ENCODE results near the gene RAB40C.
"Not testable (repeated sequence)": the region's sequence is repeated elsewhere in the genome, so short reads cannot be mapped to it uniquely, and the experiment has no call there.

The RAB40C gene

DNA sequence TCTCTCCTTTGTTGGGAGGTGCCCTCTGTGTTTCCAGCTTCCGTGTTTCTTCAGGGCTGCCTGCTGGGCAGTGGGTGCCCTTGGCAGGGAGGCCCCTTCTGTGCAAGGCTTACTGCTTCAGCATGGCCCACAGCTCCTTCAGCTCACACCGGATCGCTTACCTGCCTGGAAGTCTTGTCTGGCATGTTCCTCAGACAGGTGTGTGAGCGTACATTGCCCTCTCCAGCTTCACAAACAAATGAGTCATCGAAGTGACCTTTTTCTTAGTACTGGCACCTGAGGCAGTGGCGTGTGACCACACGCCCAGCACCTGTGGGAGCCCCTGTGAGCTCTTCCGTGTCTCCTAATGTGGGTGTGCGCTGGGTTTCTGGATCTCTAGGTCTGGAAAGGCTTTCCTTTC lies 3.5 kb downstream of the RAB40C start:
- TF ChIP-seq, protein P1, sequence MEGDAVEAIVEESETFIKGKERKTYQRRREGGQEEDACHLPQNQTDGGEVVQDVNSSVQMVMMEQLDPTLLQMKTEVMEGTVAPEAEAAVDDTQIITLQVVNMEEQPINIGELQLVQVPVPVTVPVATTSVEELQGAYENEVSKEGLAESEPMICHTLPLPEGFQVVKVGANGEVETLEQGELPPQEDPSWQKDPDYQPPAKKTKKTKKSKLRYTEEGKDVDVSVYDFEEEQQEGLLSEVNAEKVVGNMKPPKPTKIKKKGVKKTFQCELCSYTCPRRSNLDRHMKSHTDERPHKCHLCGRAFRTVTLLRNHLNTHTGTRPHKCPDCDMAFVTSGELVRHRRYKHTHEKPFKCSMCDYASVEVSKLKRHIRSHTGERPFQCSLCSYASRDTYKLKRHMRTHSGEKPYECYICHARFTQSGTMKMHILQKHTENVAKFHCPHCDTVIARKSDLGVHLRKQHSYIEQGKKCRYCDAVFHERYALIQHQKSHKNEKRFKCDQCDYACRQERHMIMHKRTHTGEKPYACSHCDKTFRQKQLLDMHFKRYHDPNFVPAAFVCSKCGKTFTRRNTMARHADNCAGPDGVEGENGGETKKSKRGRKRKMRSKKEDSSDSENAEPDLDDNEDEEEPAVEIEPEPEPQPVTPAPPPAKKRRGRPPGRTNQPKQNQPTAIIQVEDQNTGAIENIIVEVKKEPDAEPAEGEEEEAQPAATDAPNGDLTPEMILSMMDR (IDR thresholded peaks at IDR 0.05; ENCODE audit: borderline replicate concordance, insufficient read depth, low read depth, low read length) = no peak
- no peak overlapping the region for H3K4me3 ChIP-seq (ENCODE audit: low read depth, low read length)

DNA sequence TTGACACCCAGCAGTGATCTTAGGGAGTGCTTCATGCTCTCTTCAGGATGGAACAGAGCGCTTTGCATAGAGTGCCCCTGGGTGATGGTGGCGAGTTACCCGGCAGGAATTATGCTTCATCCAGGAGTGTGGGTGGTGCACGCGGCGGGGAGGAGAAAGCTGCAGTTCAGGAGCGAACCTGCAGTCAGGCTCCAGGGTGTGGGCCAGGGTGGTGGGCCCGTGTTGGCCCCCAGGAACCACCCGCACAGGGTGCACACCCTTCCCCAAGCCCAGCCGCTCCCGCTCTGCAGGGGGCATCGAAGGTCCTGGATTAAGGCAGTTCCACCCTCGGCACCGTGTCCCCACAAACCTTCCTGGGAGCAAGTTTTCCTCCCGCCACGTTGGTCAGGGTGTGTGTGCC lies 3.9 kb downstream of the RAB40C start:
- TF ChIP-seq, protein P1 (IDR thresholded peaks at IDR 0.05; ENCODE audit: borderline replicate concordance, insufficient read depth, low read depth, low read length) = no peak
- no peak overlapping the region for H3K4me3 ChIP-seq (ENCODE audit: low read depth, low read length)

DNA sequence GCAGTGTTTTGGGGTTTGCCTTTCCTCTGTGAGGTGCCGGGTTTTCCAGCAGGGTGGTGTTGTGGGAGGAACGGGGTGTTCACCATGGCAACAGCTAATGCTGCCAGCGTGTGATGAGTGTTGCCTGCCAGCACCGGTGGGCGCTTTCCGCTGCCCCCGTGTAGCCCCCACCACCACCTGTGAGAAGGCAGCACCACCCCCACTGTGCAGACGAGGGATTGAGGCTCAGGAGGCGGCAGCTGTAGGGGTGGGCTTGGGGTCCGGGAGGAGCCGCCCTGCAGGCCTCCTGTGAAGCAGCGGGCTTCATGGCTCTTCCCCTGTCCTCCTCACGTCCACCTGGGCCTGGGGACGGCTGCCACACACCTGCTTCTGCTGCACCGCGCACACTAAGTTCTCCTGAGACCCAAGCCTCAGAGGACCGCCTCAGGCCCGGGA lies 5.2 kb downstream of the RAB40C start:
- TF ChIP-seq, protein P1 (IDR thresholded peaks at IDR 0.05; ENCODE audit: borderline replicate concordance, insufficient read depth, low read depth, low read length) = no peak
- H3K4me3 ChIP-seq (ENCODE audit: low read depth, low read length) = no peak overlapping the region

DNA sequence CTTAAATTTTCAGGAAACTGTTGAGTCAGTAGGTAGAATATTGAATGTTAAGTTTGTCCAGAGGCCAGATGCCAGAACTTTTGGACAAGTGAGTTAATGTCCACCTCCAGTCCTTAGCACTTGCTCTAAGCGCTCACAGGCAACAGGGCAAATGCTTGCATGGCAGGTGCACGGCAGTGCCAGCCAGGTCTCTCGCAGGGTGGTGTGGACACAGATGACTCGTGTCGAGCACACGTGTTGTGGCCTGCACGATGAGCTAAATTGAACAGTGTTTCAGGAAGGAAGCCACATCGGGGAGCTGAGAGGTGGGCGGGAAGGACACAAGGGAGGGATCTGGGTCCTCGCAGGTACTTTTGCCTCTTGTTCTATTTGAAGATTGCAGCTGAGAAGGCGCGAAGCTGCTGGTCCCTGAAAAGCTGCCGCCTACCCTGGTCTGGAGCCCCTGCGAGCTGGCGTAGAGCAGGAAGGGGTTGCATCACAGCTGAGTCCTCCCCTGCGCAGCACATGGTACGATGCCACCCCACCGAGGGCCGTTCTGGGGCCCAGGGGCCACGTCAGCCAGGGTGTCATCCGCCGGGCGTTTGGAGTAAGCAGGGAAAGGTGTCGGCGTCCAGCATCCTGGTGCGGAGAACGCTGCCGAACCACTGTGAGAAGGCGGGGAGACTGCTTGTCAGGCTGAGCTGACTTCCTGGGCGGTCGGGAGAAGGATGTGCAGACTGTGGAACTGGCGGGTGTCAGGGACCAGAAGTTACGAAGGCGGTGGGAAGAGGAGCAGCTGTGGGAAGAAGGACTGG lies 6.3 kb downstream of the RAB40C start:
- no peak overlapping the region for H3K4me3 ChIP-seq (ENCODE audit: low read depth, low read length)
- TF ChIP-seq, protein P1 (IDR thresholded peaks at IDR 0.05; ENCODE audit: borderline replicate concordance, insufficient read depth, low read depth, low read length) = no peak

DNA sequence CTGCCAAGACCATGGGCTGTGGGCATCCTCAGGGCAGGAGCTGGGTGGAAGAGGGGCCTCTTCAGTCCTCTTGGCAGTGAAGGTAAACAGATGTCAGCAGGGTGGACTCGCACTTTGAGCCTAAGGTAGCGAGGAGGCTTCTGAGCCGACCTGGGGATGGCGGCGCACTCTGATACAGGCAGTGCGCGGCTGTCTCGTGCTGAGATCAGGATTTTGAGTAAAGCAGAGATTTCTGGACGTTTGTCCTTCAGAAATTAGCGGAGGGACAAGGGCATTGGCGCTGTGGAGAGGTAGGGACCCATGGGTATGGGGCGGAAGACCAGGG lies 6.8 kb downstream of the RAB40C start:
- TF ChIP-seq, protein P1 (IDR thresholded peaks at IDR 0.05; ENCODE audit: borderline replicate concordance, insufficient read depth, low read depth, low read length) = no peak

DNA sequence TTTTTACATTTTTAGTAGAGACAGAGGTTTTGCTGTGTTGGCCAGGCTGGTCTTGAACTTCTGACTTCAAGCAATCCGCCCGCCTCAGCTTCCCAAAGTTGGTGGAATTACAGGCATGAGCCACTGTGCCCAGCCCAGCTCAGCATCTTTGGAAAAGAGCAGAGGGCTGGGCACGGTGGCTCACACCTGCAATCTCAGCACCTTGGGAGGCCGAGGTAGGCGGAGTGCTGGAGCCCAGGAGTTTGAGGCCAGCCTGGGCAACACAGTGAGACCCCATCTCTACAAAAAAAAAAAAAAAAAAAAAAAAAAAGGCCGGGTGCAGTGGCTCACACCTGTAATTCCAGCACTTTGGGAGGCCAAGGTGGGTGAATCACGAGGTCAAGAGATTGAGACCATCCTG lies 7.8 kb downstream of the RAB40C start:
- H3K4me3 ChIP-seq (ENCODE audit: low read depth, low read length) = not testable (repeated sequence)

More for the DNA sequence above, 6.8 kb downstream of the RAB40C start:
- no peak overlapping the region for H3K4me3 ChIP-seq (ENCODE audit: low read depth, low read length)

DNA sequence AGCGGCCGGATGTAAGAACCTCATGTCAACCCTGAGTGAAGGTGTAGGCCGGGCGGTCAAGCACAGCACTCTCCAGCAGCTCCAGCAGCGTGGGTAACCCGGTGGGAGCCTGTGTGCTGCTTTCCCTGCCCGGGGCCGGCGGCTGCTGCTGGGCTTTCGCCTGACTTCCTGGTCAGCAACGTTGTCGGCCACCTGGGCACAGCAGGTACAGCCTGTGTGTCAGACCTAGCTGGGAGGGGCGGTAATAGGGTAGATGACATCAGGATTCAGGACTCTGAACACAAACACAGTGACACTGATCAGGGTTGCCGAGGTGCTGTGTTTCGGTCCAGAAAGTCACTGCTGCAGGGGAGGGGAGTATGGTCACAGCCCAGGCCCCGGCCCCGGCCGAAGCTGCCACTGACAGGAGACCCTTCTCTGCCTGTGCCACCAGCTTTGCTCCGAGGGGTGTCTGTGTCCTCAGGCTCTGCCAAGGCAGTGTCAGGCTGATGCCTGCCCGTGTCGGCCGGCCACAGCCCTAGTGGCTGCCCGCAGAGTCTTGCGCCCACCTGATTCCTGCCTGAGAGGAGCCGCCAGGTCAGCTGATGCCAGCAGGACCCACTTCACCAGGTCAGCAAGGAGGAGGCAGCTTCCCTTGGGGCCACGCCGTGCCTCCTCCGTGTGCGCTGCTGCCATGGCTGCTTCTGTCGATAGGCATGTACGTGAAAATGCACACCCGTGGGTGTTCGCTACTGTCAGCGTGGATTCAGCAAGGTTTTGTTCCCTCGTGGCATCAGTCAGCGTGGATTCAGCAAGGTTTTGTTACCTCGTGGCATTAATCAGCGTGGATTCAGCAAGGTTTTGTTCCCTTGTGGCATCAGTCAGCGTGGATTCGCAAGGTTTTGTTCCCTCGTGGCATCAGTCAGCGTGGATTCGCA lies 9.2 kb downstream of the RAB40C start:
- H3K4me3 ChIP-seq (ENCODE audit: low read depth, low read length) = no peak overlapping the region
- TF ChIP-seq, protein P1 (IDR thresholded peaks at IDR 0.05; ENCODE audit: borderline replicate concordance, insufficient read depth, low read depth, low read length) = no peak

Measured in GM12875 (cell line).